ENCODE measurements around the gene SLC15A1. TPM values are rescaled to one million over a fixed set of nuclear protein-coding genes. Genes with fewer than 3 reads are reported as not detected.

The SLC15A1 gene
- total RNA-seq, 2 donors from 2014 or later = 0.53 to 0.81 TPM

GRCh38 chr13:98768522-98768921, 16.1 kb upstream of the SLC15A1 start:
- H3K4me1 Mint-ChIP-seq = no peaks in the 10 kb centered on the region
- H3K27ac ChIP-seq (ENCODE audit: low read depth, low read length) = no peak overlapping the region

DNA sequence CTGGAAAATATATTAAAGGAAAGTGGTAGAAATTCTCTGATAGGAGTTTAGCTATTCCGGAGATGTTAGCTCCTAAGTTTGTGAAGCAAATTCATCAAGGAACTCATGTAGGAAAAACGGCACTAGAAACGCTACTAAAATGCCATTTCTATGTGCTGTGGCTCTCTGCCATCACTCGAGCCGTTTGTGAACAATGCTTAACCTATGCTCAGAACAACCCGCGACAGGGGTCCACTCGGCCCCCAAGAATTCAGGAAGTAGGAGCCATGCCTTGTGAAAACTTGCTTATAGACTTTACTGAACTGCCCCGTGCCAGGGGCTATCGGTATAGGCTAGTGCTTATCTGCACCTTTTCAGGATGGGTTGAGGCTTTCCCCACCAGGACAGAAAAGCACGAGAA, 14.2 kb upstream of the SLC15A1 start:
- no peaks in the 10 kb centered on the region for H3K9me3 Mint-ChIP-seq
- Histone ChIP-seq H3K27ac (ENCODE audit: low read depth, low read length) (no peak overlapping the region), H3K4me3 (ENCODE audit: low read length) (no peak overlapping the region), H3K9me3 (ENCODE audit: control insufficient read depth, low read length) (no peaks in the 10 kb centered on the region), H3K9ac (ENCODE audit: extremely low read depth, low read length, poor library complexity, severe bottlenecking) (no peak overlapping the region), H3K27me3 (ENCODE audit: control insufficient read depth, insufficient read depth, low read length, poor library complexity, severe bottlenecking) (peaks cover 9% of the 10 kb centered on the region), H3K4me1 (ENCODE audit: control insufficient read depth, insufficient read depth, low read length) (no peaks in the 10 kb centered on the region), H3K36me3 (ENCODE audit: control insufficient read depth, insufficient read depth, low read length) (no peaks in the 10 kb centered on the region)
- H3K27me3 Mint-ChIP-seq (ENCODE audit: insufficient read depth) = peaks cover 6% of the 10 kb centered on the region
- no peak overlapping the region for H3K27ac Mint-ChIP-seq
- TF ChIP-seq, protein P1, sequence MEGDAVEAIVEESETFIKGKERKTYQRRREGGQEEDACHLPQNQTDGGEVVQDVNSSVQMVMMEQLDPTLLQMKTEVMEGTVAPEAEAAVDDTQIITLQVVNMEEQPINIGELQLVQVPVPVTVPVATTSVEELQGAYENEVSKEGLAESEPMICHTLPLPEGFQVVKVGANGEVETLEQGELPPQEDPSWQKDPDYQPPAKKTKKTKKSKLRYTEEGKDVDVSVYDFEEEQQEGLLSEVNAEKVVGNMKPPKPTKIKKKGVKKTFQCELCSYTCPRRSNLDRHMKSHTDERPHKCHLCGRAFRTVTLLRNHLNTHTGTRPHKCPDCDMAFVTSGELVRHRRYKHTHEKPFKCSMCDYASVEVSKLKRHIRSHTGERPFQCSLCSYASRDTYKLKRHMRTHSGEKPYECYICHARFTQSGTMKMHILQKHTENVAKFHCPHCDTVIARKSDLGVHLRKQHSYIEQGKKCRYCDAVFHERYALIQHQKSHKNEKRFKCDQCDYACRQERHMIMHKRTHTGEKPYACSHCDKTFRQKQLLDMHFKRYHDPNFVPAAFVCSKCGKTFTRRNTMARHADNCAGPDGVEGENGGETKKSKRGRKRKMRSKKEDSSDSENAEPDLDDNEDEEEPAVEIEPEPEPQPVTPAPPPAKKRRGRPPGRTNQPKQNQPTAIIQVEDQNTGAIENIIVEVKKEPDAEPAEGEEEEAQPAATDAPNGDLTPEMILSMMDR (conservative IDR thresholded peaks at IDR 0.05) = no peak
- WGBS, 2 experiments (ENCODE audit: insufficient coverage in 1 of 2, insufficient read length in 1 of 2) = 92 to 96% methylated on average over 11 of the region's 11 CpGs
- no peaks in the 10 kb centered on the region for H3K36me3 Mint-ChIP-seq (ENCODE audit: low read depth)
- no peaks in the 10 kb centered on the region for H3K4me1 Mint-ChIP-seq
- no peak for DNase-seq
- H3K4me3 Mint-ChIP-seq = no peak overlapping the region

More at GRCh38 chr13:98768522-98768921, 16.1 kb upstream of the SLC15A1 start:
- no peaks in the 10 kb centered on the region for H3K36me3 Mint-ChIP-seq (ENCODE audit: low read depth)
- H3K27me3 Mint-ChIP-seq (ENCODE audit: insufficient read depth) = peaks cover 6% of the 10 kb centered on the region
- Histone ChIP-seq H3K4me3 (ENCODE audit: low read length) (no peak overlapping the region), H3K9me3 (ENCODE audit: control insufficient read depth, low read length) (no peaks in the 10 kb centered on the region), H3K4me1 (ENCODE audit: control insufficient read depth, insufficient read depth, low read length) (no peaks in the 10 kb centered on the region), H3K36me3 (ENCODE audit: control insufficient read depth, insufficient read depth, low read length) (no peaks in the 10 kb centered on the region), H3K27me3 (ENCODE audit: control insufficient read depth, insufficient read depth, low read length, poor library complexity, severe bottlenecking) (peaks cover 9% of the 10 kb centered on the region), H3K9ac (ENCODE audit: extremely low read depth, low read length, poor library complexity, severe bottlenecking) (no peak overlapping the region)
- H3K4me3 Mint-ChIP-seq = no peak overlapping the region
- DNase-seq = no peak
- TF ChIP-seq, protein P1 (conservative IDR thresholded peaks at IDR 0.05) = no peak
- WGBS, 2 experiments (ENCODE audit: insufficient coverage in 1 of 2, insufficient read length in 1 of 2) = 91 to 96% methylated on average over 4 of the region's 4 CpGs
- H3K27ac Mint-ChIP-seq = no peak overlapping the region
- no peaks in the 10 kb centered on the region for H3K9me3 Mint-ChIP-seq

- Mint-ChIP-seq H3K27me3 (ENCODE audit: insufficient read depth) (peaks cover 6% of the 10 kb centered on the region), H3K4me3 (no peak overlapping the region), H3K9me3 (no peaks in the 10 kb centered on the region), H3K36me3 (ENCODE audit: low read depth) (no peaks in the 10 kb centered on the region), H3K27ac (no peak overlapping the region), H3K4me1 (no peaks in the 10 kb centered on the region)
- peaks cover 9% of the 10 kb centered on the region for H3K27me3 ChIP-seq (ENCODE audit: control insufficient read depth, insufficient read depth, low read length, poor library complexity, severe bottlenecking)
- H3K27ac ChIP-seq (ENCODE audit: low read depth, low read length) = no peak overlapping the region
- DNase-seq = no peak
- WGBS, 2 experiments (ENCODE audit: insufficient coverage in 1 of 2, insufficient read length in 1 of 2) = 95 to 100% methylated on average over 7 to 8 of the region's 8 CpGs
- no peak overlapping the region for H3K9ac ChIP-seq (ENCODE audit: extremely low read depth, low read length, poor library complexity, severe bottlenecking)
- H3K36me3 ChIP-seq (ENCODE audit: control insufficient read depth, insufficient read depth, low read length) = no peaks in the 10 kb centered on the region
- no peaks in the 10 kb centered on the region for H3K4me1 ChIP-seq (ENCODE audit: control insufficient read depth, insufficient read depth, low read length)
- no peaks in the 10 kb centered on the region for H3K9me3 ChIP-seq (ENCODE audit: control insufficient read depth, low read length)
- H3K4me3 ChIP-seq (ENCODE audit: low read length) = no peak overlapping the region
- TF ChIP-seq, protein P1 (conservative IDR thresholded peaks at IDR 0.05) = no peak
These were observed 13.6 kb upstream of the SLC15A1 start for GRCh38 chr13:98765996-98766519.
